GM12873 (cell line): ENCODE results near the gene MRPL51.

ENCODE experiments used
- TF ChIP-seq, protein P1 (sequence below): IDR thresholded peaks from 2 replicates; pipeline ENCODE4 v1.5.1; 2012; ENCODE audit warnings: low read depth, mild to moderate bottlenecking, moderate library complexity, low read length, control low read depth; ENCODE audit not compliant: insufficient read depth; ENCODE audit errors: missing control alignments

MRPL51 gene

DNA sequence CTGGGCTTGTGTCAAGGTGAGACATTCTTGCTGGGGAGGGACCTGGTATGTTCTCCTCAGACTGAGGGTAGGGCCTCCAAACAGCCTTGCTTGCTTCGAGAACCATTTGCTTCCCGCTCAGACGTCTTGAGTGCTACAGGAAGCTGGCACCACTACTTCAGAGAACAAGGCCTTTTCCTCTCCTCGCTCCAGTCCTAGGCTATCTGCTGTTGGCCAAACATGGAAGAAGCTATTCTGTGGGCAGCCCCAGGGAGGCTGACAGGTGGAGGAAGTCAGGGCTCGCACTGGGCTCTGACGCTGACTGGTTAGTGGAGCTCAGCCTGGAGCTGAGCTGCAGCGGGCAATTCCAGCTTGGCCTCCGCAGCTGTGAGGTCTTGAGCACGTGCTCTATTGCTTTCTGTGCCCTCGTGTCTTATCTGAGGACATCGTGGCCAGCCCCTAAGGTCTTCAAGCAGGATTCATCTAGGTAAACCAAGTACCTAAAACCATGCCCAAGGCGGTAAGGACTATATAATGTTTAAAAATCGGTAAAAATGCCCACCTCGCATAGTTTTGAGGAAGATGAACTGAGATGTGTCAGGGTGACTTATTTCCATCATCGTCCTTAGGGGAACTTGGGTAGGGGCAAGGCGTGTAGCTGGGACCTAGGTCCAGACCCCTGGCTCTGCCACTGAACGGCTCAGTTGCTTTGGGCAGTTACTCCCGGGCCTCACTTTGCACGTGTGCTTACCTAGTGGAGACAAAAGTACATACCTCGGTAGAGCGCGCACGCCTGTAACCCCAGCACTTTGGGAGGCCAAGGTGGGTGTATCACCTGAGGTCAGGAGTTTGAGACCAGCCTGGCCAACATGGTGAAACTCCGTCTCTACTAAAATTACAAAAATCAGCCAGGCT lies 45.6 kb upstream of the MRPL51 start:
- TF ChIP-seq, protein P1, sequence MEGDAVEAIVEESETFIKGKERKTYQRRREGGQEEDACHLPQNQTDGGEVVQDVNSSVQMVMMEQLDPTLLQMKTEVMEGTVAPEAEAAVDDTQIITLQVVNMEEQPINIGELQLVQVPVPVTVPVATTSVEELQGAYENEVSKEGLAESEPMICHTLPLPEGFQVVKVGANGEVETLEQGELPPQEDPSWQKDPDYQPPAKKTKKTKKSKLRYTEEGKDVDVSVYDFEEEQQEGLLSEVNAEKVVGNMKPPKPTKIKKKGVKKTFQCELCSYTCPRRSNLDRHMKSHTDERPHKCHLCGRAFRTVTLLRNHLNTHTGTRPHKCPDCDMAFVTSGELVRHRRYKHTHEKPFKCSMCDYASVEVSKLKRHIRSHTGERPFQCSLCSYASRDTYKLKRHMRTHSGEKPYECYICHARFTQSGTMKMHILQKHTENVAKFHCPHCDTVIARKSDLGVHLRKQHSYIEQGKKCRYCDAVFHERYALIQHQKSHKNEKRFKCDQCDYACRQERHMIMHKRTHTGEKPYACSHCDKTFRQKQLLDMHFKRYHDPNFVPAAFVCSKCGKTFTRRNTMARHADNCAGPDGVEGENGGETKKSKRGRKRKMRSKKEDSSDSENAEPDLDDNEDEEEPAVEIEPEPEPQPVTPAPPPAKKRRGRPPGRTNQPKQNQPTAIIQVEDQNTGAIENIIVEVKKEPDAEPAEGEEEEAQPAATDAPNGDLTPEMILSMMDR, result no peak

DNA sequence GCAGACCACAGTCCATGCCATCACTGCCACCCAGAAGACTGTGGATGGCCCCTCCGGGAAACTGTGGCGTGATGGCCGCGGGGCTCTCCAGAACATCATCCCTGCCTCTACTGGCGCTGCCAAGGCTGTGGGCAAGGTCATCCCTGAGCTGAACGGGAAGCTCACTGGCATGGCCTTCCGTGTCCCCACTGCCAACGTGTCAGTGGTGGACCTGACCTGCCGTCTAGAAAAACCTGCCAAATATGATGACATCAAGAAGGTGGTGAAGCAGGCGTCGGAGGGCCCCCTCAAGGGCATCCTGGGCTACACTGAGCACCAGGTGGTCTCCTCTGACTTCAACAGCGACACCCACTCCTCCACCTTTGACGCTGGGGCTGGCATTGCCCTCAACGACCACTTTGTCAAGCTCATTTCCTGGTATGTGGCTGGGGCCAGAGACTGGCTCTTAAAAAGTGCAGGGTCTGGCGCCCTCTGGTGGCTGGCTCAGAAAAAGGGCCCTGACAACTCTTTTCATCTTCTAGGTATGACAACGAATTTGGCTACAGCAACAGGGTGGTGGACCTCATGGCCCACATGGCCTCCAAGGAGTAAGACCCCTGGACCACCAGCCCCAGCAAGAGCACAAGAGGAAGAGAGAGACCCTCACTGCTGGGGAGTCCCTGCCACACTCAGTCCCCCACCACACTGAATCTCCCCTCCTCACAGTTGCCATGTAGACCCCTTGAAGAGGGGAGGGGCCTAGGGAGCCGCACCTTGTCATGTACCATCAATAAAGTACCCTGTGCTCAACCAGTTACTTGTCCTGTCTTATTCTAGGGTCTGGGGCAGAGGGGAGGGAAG lies 44.7 kb upstream of the MRPL51 start:
- TF ChIP-seq, protein P1, result peak; percentile 82

GRCh38 chr12:6536894-6537579 lies 44.0 kb upstream of the MRPL51 start:
- TF ChIP-seq, protein P1, result no peak

- TF ChIP-seq, protein P1, result no peak
Observed at GRCh38 chr12:6535960-6536847, 43.1 kb upstream of the MRPL51 start.

GRCh38 chr12:6535697-6535946 lies 42.6 kb upstream of the MRPL51 start:
- TF ChIP-seq, protein P1, result no peak

GRCh38 chr12:6534945-6535696 lies 42.1 kb upstream of the MRPL51 start:
- TF ChIP-seq, protein P1, result no peak
